Measurements from ENCODE around the gene DSTN.

Gene DSTN

GRCh38 chr20:17628101-17628841 lies 58.4 kb downstream of the DSTN start:
- Histone ChIP-seq H3K4me1 (ENCODE audit: insufficient read depth, low read length, poor library complexity, severe bottlenecking) (no peaks in the 10 kb centered on the region), H3K9ac (ENCODE audit: low read depth, low read length, poor library complexity, severe bottlenecking) (no peak overlapping the region), H4K20me1 (ENCODE audit: insufficient read depth, low read length, poor library complexity, severe bottlenecking) (no peaks in the 10 kb centered on the region), H3K27me3 (ENCODE audit: insufficient read depth, low read length, poor library complexity, severe bottlenecking) (no peaks in the 10 kb centered on the region), H3K9me2 (replicated peaks; ENCODE audit: low read depth, low read length) (no peaks in the 10 kb centered on the region), H3K4me2 (ENCODE audit: low read depth, low read length, poor library complexity, severe bottlenecking) (no peak overlapping the region), H2AFZ (ENCODE audit: low read length) (no peak overlapping the region), H3K9me3 (ENCODE audit: insufficient read depth, low read depth, low read length) (no peaks in the 10 kb centered on the region), H3K36me3 (ENCODE audit: insufficient read depth, low read length) (peaks cover 83% of the 10 kb centered on the region; the same call in 1 of the 2 replicates), H3K79me2 (ENCODE audit: insufficient read depth, low read length) (no peaks in the 10 kb centered on the region), H3K4me3 (ENCODE audit: low read length, poor library complexity, severe bottlenecking) (no peak overlapping the region), H3F3A (ENCODE audit: low read depth) (no peaks in the 10 kb centered on the region)
- TF ChIP-seq CTCF (conservative IDR thresholded peaks at IDR 0.05; ENCODE audit: low read length) = no peak
- TF ChIP-seq EZH2phosphoT487 (IDR thresholded peaks at IDR 0.05; ENCODE audit: borderline replicate concordance) = no peak

- Histone ChIP-seq H3F3A (ENCODE audit: low read depth) (no peaks in the 10 kb centered on the region), H3K4me3 (ENCODE audit: low read length, poor library complexity, severe bottlenecking) (no peak overlapping the region), H3K4me2 (ENCODE audit: low read depth, low read length, poor library complexity, severe bottlenecking) (no peak overlapping the region), H3K9me2 (replicated peaks; ENCODE audit: low read depth, low read length) (no peaks in the 10 kb centered on the region), H3K27me3 (ENCODE audit: insufficient read depth, low read length, poor library complexity, severe bottlenecking) (no peaks in the 10 kb centered on the region), H2AFZ (ENCODE audit: low read length) (no peak overlapping the region), H4K20me1 (ENCODE audit: insufficient read depth, low read length, poor library complexity, severe bottlenecking) (no peaks in the 10 kb centered on the region), H3K9ac (ENCODE audit: low read depth, low read length, poor library complexity, severe bottlenecking) (no peak overlapping the region), H3K4me1 (ENCODE audit: insufficient read depth, low read length, poor library complexity, severe bottlenecking) (no peaks in the 10 kb centered on the region), H3K79me2 (ENCODE audit: insufficient read depth, low read length) (no peaks in the 10 kb centered on the region), H3K9me3 (ENCODE audit: insufficient read depth, low read depth, low read length) (no peaks in the 10 kb centered on the region), H3K36me3 (ENCODE audit: insufficient read depth, low read length) (peaks cover 85% of the 10 kb centered on the region; the same call in 1 of the 2 replicates)
- TF ChIP-seq EZH2phosphoT487 (IDR thresholded peaks at IDR 0.05; ENCODE audit: borderline replicate concordance) (no peak), CTCF (conservative IDR thresholded peaks at IDR 0.05; ENCODE audit: low read length) (no peak)
These were observed 59.1 kb downstream of the DSTN start for GRCh38 chr20:17629025-17629424.

GRCh38 chr20:17629678-17630089 lies 59.8 kb downstream of the DSTN start:
- Histone ChIP-seq H3K4me2 (ENCODE audit: low read depth, low read length, poor library complexity, severe bottlenecking) (no peak overlapping the region), H2AFZ (ENCODE audit: low read length) (no peak overlapping the region), H3K4me3 (ENCODE audit: low read length, poor library complexity, severe bottlenecking) (no peak overlapping the region), H3K9me2 (replicated peaks; ENCODE audit: low read depth, low read length) (no peaks in the 10 kb centered on the region), H3K9me3 (ENCODE audit: insufficient read depth, low read depth, low read length) (no peaks in the 10 kb centered on the region), H3F3A (ENCODE audit: low read depth) (no peaks in the 10 kb centered on the region), H4K20me1 (ENCODE audit: insufficient read depth, low read length, poor library complexity, severe bottlenecking) (no peaks in the 10 kb centered on the region), H3K79me2 (ENCODE audit: insufficient read depth, low read length) (no peaks in the 10 kb centered on the region), H3K27me3 (ENCODE audit: insufficient read depth, low read length, poor library complexity, severe bottlenecking) (no peaks in the 10 kb centered on the region), H3K36me3 (ENCODE audit: insufficient read depth, low read length) (peaks cover 86% of the 10 kb centered on the region; the same call in 1 of the 2 replicates), H3K9ac (ENCODE audit: low read depth, low read length, poor library complexity, severe bottlenecking) (no peak overlapping the region), H3K4me1 (ENCODE audit: insufficient read depth, low read length, poor library complexity, severe bottlenecking) (no peaks in the 10 kb centered on the region)
- TF ChIP-seq CTCF (conservative IDR thresholded peaks at IDR 0.05; ENCODE audit: low read length) = no peak
- no peak for TF ChIP-seq EZH2phosphoT487 (IDR thresholded peaks at IDR 0.05; ENCODE audit: borderline replicate concordance)

All from Loucy (cell line).